Measurements from ENCODE around the gene SLC12A1.

- TF ChIP-seq SUZ12 (IDR thresholded peaks at IDR 0.05) (no peak), FOXM1 (IDR thresholded peaks at IDR 0.05; ENCODE audit: borderline replicate concordance) (no peak), HDGF (IDR thresholded peaks at IDR 0.05; ENCODE audit: borderline replicate concordance) (no peak), FOXA1 (IDR thresholded peaks at IDR 0.05) (no peak), BHLHE40 (IDR thresholded peaks at IDR 0.05; ENCODE audit: borderline replicate concordance) (no peak), TARDBP (IDR thresholded peaks at IDR 0.05) (no peak), LEF1 (IDR thresholded peaks at IDR 0.05; ENCODE audit: borderline replicate concordance) (no peak), SP1 (IDR thresholded peaks at IDR 0.05) (no peak), PKNOX1 (IDR thresholded peaks at IDR 0.05) (no peak), FOXK2 (IDR thresholded peaks at IDR 0.05) (no peak), ELF4 (IDR thresholded peaks at IDR 0.05) (no peak), ARNT (IDR thresholded peaks at IDR 0.05) (no peak)
These were observed 75.6 kb downstream of the SLC12A1 start for GRCh38 chr15:48281674-48282073.

Data from HEK293T (cell line).